HG03039 (cell line): ENCODE results near the gene SARS1.

Experiments
- ATAC-seq: cut with Tn5 transposase; IDR thresholded peaks from one replicate; pipeline ENCODE4 v1.9.1; 2021; ENCODE audit warnings: mild to moderate bottlenecking, moderate library complexity; ENCODE audit not compliant: unreplicated experiment

Gene SARS1

DNA sequence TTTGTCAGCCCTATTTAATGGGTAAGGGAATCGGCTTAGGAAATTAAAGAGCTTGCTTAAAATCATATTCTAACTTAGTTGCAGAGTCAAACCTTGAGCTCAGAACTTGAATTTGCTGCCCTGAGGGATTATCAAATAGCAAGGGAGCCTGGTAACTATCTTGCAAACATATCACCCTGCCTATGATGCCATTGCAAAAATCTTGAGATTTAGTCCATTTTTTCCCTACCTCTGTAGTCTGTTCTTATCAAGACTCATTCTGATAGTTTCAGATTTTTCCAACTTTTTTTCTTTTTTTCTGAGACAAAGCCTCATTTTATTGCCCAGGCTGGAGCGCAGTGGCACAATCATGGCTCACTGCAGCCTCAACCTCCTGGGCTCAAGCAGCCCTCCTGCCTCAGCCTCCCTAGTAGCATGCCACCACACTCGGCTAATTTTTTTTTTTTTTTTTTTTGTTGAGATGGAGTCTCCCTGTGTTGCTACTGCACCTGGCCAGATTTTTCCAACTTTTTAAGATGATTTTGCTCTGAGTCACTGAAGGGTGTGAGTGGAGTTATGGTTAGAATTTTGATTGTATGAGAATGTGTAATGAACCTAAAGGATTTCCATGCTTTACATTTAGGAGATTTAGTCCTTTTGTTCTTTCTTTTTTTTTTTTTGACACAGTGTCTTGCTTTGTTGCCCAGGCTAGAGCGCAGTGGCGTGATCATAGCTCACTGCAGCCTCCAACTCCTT, 12.2 kb downstream of the SARS1 start:
- no peak for ATAC-seq

GRCh38 chr1:109228167-109228566, 14.4 kb downstream of the SARS1 start:
- ATAC-seq, result no peak

DNA sequence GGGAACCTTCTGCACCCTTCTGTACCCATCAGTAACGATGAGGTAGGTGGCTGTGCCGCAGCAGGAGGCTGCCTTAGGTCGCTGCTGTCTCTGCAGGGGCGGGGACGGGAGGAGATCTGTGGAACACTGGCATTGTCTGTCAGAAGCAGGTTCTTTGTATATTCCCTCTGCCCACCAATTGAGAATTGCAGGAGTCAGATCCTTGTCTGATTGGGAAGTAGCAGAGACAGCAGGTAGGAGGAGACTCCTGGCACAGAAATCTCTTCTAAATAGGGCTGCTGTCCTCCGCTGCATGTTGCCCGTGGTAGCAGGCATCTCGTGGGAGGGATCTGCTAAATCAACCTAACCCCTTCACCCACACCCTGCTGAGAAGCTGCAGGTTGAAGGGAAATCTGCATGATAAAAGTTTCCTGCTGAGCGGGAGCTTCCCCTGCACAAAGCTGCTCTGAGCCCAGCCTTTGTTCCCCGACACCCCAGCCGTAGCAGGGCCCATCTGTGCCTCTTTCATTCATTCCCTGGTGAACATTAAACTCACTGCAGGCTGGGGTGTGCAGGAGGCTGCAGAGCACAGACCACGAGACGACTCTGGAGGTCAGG, 15.9 kb downstream of the SARS1 start:
- no peak for ATAC-seq

DNA sequence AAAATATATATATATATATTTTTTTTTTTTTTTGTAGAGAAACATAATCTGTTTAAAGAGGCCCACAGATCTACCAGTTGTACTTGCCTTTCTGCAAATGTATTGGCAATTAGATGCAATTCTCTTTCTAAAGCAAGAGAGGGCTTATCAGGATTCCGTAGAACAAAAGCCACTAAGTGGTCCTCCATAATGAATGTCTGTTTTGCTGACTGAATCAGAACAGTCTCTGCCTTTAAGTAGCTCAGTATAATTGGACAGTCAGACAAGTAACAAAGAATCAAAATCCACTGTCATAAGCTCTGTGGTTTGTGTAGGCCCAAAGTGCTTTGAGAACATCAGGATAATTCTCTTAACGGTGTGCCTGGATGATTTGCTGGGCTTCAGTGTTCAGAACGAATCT, 17.3 kb downstream of the SARS1 start:
- no peak for ATAC-seq

DNA sequence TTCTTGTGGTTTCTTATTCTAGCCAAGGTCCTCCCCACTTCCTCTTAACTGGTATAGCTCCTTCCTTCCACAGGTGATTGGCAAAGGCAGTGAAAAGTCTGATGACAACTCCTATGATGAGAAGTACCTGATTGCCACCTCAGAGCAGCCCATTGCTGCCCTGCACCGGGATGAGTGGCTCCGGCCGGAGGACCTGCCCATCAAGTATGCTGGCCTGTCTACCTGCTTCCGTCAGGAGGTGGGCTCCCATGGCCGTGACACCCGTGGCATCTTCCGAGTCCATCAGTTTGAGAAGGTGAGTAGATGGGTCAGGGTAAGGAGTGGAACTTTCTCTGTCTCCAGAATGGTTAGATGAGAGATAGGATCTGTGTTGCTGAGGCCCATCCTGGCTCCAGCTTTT, 21.4 kb downstream of the SARS1 start:
- ATAC-seq, result no peak

- no peak for ATAC-seq
These were observed 23.8 kb downstream of the SARS1 start for GRCh38 chr1:109237512-109237911.

DNA sequence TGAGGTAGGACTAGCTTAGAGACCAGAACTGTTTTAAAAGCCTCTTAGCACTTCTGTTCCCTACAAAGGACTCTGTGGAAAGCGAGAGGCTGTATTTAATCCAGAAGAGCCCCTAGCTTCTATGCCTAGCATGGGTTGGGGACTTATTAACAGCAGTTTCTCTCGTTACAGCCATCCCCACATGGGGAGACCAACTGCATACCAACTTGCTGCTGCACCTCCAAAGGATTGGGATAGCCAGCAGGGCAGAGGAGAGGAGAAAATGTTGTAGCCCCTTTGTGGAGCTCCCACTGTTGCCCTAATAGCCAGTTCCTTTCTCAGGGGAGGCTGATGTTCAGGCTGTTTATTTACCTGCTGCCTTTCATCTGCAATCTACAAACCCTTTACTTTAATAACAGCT, 24.7 kb downstream of the SARS1 start:
- no peak for ATAC-seq

DNA sequence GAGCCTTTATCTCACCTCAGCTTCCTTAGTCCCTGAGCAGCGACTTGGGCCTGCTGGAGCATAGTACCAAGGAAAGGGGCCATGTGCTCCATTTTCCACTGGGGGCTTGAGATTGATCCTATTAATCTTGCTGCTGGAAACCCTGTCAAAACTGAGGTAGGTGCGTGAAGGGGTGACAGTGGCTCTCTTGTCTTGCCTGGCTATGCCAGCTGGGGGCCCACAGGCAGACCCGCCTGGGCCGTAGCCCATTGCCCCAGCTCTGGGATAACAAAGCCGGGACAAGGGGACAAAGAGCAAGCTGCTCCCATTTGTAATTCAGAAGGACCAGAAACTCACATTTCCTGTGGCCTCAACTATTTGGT, 25.3 kb downstream of the SARS1 start:
- no peak for ATAC-seq

DNA sequence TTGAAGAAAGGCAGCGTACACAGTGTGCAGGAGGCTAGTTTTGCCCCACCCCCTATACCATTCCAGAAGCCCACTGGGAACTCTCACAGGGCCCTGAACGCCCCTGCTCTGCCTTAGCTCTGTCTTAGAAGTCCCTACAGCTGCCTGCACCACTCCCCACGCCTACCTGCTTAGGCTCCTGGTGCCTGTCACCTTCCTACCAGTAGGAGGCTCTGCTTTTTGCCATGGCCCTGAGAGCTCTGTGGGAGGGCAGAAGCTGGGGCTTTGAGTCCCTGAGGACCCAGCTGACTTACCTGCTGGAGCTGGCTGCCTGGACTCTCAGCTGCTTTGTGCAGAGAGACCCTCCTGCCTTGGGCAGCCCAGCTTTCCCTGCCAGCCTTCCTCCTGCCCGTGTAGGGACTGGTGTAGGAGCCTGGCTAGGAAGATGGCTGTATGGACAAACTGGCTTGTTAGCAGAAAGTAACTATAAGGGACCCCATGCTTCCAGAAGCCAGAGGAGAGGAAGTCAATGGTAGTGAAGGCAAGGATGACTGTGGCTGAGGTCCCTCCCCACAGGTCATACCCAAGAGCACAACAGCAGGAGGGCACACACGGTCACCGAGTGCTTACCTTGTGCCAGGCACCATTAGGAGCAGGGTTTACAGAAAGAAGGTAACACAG, 25.8 kb downstream of the SARS1 start:
- no peak for ATAC-seq

- no peak for ATAC-seq
These were observed 26.7 kb downstream of the SARS1 start for GRCh38 chr1:109240158-109241152.

GRCh38 chr1:109241344-109241743, 27.6 kb downstream of the SARS1 start:
- no peak for ATAC-seq

DNA sequence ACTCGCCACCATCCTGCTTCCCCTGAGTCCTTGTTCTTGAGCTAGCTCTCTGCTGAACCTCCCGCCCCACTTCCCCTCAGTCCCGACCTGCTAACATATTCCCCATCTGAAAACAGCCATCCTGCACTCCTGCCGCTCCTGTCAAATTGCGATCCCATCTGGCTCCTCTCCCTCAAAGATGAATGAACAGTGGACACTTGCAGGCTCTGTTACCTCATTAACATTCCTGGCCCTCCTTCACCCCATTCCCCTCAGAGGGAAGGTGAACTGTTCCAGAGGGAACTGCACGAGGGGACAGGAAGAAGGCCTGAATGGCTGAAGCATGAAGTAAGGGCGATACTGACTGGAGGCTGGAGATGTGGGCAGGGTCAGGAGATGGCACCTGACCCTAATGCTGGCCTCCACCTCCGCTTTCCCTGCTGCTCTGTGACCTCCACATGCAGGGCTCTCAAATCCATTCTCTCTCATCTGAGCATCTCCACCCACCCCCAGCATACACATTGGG, 28.2 kb downstream of the SARS1 start:
- ATAC-seq, result no peak

DNA sequence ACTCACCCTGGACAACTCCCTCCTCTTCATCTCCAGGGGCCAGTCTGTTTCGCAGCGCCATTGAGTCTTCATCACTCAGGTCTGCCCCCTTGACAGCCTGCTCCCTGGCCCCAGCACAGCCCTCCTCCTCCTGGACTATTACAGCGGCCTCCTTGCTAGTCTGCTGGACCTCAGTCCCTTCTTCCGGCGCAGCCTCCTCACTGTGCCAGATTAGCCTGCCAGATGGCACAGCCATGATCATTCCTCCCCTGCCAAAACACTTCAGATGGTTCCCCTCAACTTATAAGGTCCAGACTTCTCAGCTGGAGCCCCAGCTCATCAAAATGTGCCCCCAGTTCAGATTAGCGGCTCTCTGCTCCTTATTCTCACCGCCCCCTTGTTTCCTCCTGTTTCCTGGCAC, 28.7 kb downstream of the SARS1 start:
- ATAC-seq, result no peak

DNA sequence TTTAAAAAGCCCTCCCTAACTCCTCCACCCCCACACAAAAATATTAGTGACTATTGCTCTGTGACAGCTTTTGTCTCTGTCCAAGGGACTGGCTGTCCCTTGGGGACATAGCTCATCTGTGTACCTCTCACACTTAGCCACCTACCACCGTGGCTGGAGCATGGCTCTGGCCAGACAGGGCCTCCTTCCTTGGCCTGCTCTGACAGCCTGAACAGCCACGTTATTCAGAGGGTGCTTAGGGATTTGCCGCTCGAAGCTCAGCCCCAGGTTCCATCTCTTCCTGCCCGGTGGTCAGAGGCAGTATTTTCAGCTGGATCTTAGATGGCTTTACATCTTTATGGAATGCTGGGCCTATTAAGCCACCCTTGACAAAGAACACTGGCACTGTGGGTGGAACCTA, 29.5 kb downstream of the SARS1 start:
- no peak for ATAC-seq

GRCh38 chr1:109243860-109244552, 30.3 kb downstream of the SARS1 start:
- ATAC-seq, result no peak

- no peak for ATAC-seq
These were observed 32.4 kb downstream of the SARS1 start for GRCh38 chr1:109246141-109246551.

GRCh38 chr1:109247401-109248365, 34.0 kb downstream of the SARS1 start:
- no peak for ATAC-seq

DNA sequence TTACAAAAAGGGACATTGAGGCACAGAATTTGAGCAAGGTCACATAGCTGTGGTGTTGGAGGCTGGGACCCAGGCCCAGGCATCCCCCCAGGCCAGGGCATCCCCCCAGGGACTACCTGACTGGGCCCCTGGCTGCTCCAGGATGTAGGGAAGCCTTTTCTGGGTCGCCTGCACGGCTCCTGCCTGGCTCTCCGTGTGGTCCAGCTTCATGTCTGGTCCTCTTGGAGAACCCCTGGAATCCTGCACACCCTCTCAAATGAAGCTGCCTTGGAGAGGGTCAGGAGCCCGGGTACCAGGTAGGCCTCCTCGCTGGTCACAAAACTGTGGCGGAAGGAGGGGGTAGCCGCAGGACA, 34.7 kb downstream of the SARS1 start:
- ATAC-seq, result no peak
